GM18909 (cell line): ENCODE results near the gene DPP6.

Source experiments
- ATAC-seq: cut with Tn5 transposase; IDR thresholded peaks from one replicate; pipeline ENCODE4 v1.9.1; 2021; ENCODE audit warnings: mild to moderate bottlenecking; ENCODE audit not compliant: unreplicated experiment, poor library complexity

DPP6 gene

GRCh38 chr7:154738216-154738615, 686.0 kb downstream of the DPP6 start:
- no peak for ATAC-seq

GRCh38 chr7:154741131-154741530, 688.9 kb downstream of the DPP6 start:
- ATAC-seq, result no peak

- no peak for ATAC-seq
Measured at GRCh38 chr7:154743206-154743605, 691.0 kb downstream of the DPP6 start.

- ATAC-seq, result peak; percentile 70
Measured at GRCh38 chr7:154744256-154744860, 692.2 kb downstream of the DPP6 start.

- no peak for ATAC-seq
Measured at GRCh38 chr7:154744861-154745258, 692.7 kb downstream of the DPP6 start.

GRCh38 chr7:154746571-154747360, 694.6 kb downstream of the DPP6 start:
- no peak for ATAC-seq

GRCh38 chr7:154748089-154748786, 696.0 kb downstream of the DPP6 start:
- no peak for ATAC-seq

GRCh38 chr7:154750353-154750801, 698.2 kb downstream of the DPP6 start:
- no peak for ATAC-seq

- no peak for ATAC-seq
Measured at GRCh38 chr7:154753226-154753625, 701.0 kb downstream of the DPP6 start.

GRCh38 chr7:154757756-154758155, 705.6 kb downstream of the DPP6 start:
- ATAC-seq, result no peak

GRCh38 chr7:154759989-154760388, 707.8 kb downstream of the DPP6 start:
- ATAC-seq, result no peak

GRCh38 chr7:154765118-154765517, 712.9 kb downstream of the DPP6 start:
- ATAC-seq, result no peak

GRCh38 chr7:154767142-154767541, 714.9 kb downstream of the DPP6 start:
- no peak for ATAC-seq

- no peak for ATAC-seq
Measured at GRCh38 chr7:154767821-154768415, 715.7 kb downstream of the DPP6 start.

- no peak for ATAC-seq
Measured at GRCh38 chr7:154769001-154769400, 716.8 kb downstream of the DPP6 start.

- ATAC-seq, result no peak
Measured at GRCh38 chr7:154769527-154769926, 717.3 kb downstream of the DPP6 start.

- ATAC-seq, result no peak
Measured at GRCh38 chr7:154770361-154770760, 718.2 kb downstream of the DPP6 start.

- ATAC-seq, result no peak
Measured at GRCh38 chr7:154770962-154771361, 718.8 kb downstream of the DPP6 start.

GRCh38 chr7:154774303-154774969, 722.2 kb downstream of the DPP6 start:
- ATAC-seq, result no peak

- ATAC-seq, result no peak
Measured at GRCh38 chr7:154775681-154776080, 723.5 kb downstream of the DPP6 start.
